Subcutaneous abdominal adipose tissue (tissue), 5 donors: Measurements from ENCODE around the gene KCNIP1.
A peak's percentile ranks its signal among the peaks of the same experiment; 100 is the strongest.
"Not testable (repeated sequence)": the region's sequence is repeated elsewhere in the genome, so short reads cannot be mapped to it uniquely, and the experiment has no call there.

Experiments
- H3K27ac ChIP-seq: one replicate; pipeline ENCODE4 v1.7.0; 2013; ENCODE audit warnings: low read depth, mild to moderate bottlenecking, inconsistent platforms, low read length, moderate library complexity
- H3K27me3 ChIP-seq, 5 donors: one replicate each; pipeline ENCODE4 v1.7.0; 2013; ENCODE audit warnings: low read length in 5 of 5, inconsistent platforms in 1 of 5; ENCODE audit not compliant: control insufficient read depth in 5 of 5, insufficient read depth in 4 of 5
- H3K36me3 ChIP-seq, 5 donors: one replicate each; pipeline ENCODE4 v1.7.0; 2013; ENCODE audit warnings: low read length in 5 of 5; ENCODE audit not compliant: control insufficient read depth in 5 of 5, insufficient read depth in 5 of 5
- H3K4me1 ChIP-seq, 5 donors: one replicate each; pipeline ENCODE4 v1.7.0; 2013; ENCODE audit warnings: low read length in 5 of 5, mild to moderate bottlenecking in 3 of 5, moderate library complexity in 1 of 5; ENCODE audit not compliant: control insufficient read depth in 5 of 5, insufficient read depth in 5 of 5
- H3K4me3 ChIP-seq, 5 donors: one replicate each; pipeline ENCODE4 v1.7.0; 2013; ENCODE audit warnings: low read length in 5 of 5, low read depth in 1 of 5
- H3K9ac ChIP-seq, 5 donors: one replicate each; pipeline ENCODE4 v1.7.0; 2013; ENCODE audit warnings: low read length in 5 of 5, mild to moderate bottlenecking in 4 of 5, moderate library complexity in 3 of 5
- H3K9me3 ChIP-seq, 5 donors: one replicate each; pipeline ENCODE4 v1.7.0; 2013; ENCODE audit warnings: low read length in 5 of 5; ENCODE audit not compliant: control insufficient read depth in 5 of 5
- donor health status: healthy.
- donor health status: healthy.
- donor health status: healthy.
- donor health status: healthy.
- donor health status: healthy.

The KCNIP1 gene

GRCh38 chr5:170762298-170762697, 258.5 kb downstream of the KCNIP1 start:
- not testable (repeated sequence) for H3K4me1 ChIP-seq, H3K4me3 ChIP-seq, H3K27ac ChIP-seq, H3K9me3 ChIP-seq, H3K9ac ChIP-seq, H3K27me3 ChIP-seq, H3K36me3 ChIP-seq

GRCh38 chr5:170765868-170766267, 262.0 kb downstream of the KCNIP1 start:
- not testable (repeated sequence) for H3K4me3 ChIP-seq

GRCh38 chr5:170769246-170769645, 265.4 kb downstream of the KCNIP1 start:
- no peaks in the 10 kb centered on the region for H3K4me1 ChIP-seq

More at GRCh38 chr5:170765868-170766267, 262.0 kb downstream of the KCNIP1 start:
- H3K9ac ChIP-seq, H3K4me1 ChIP-seq, H3K36me3 ChIP-seq, H3K9me3 ChIP-seq, H3K27ac ChIP-seq: not testable (repeated sequence)
- H3K27me3 ChIP-seq: peaks cover 0 to 14% (median 11%) of the 10 kb centered on the region in 5 donors

GRCh38 chr5:170769898-170770416, 266.1 kb downstream of the KCNIP1 start:
- Histone ChIP-seq H3K36me3 (no peaks in the 10 kb centered on the region), H3K9ac (no peak overlapping the region)

More at GRCh38 chr5:170769246-170769645, 265.4 kb downstream of the KCNIP1 start:
- H3K9ac ChIP-seq: no peak overlapping the region
- no peak overlapping the region for H3K27ac ChIP-seq
- H3K27me3 ChIP-seq: peaks cover 0 to 13% (median 9%) of the 10 kb centered on the region in 5 donors
- no peaks in the 10 kb centered on the region for H3K9me3 ChIP-seq
- H3K4me3 ChIP-seq: no peak overlapping the region
- no peaks in the 10 kb centered on the region for H3K36me3 ChIP-seq

GRCh38 chr5:170771496-170771895, 267.7 kb downstream of the KCNIP1 start:
- Histone ChIP-seq H3K27ac (no peak overlapping the region), H3K4me3 (no peak overlapping the region), H3K4me1 (no peaks in the 10 kb centered on the region), H3K9me3 (no peaks in the 10 kb centered on the region), H3K36me3 (no peaks in the 10 kb centered on the region), H3K9ac (no peak overlapping the region), H3K27me3 (peaks cover 0 to 13% (median 9%) of the 10 kb centered on the region in 5 donors)

More at GRCh38 chr5:170769898-170770416, 266.1 kb downstream of the KCNIP1 start:
- no peak overlapping the region for H3K4me3 ChIP-seq
- H3K27ac ChIP-seq: no peak overlapping the region
- no peaks in the 10 kb centered on the region for H3K9me3 ChIP-seq
- peaks cover 0 to 13% (median 9%) of the 10 kb centered on the region in 5 donors for H3K27me3 ChIP-seq
- H3K4me1 ChIP-seq: no peaks in the 10 kb centered on the region

- Histone ChIP-seq H3K36me3 (no peaks in the 10 kb centered on the region), H3K4me3 (no peak overlapping the region)
Measured at GRCh38 chr5:170773024-170773985, 269.5 kb downstream of the KCNIP1 start.

GRCh38 chr5:170774831-170775230, 271.0 kb downstream of the KCNIP1 start:
- Histone ChIP-seq H3K9me3 (no peaks in the 10 kb centered on the region), H3K27ac (no peak overlapping the region), H3K4me1 (no peaks in the 10 kb centered on the region), H3K36me3 (no peaks in the 10 kb centered on the region), H3K27me3 (peaks cover 0 to 3% (median 2%) of the 10 kb centered on the region in 5 donors), H3K4me3 (no peak overlapping the region), H3K9ac (no peak overlapping the region)

More at GRCh38 chr5:170773024-170773985, 269.5 kb downstream of the KCNIP1 start:
- H3K9ac ChIP-seq: no peak overlapping the region
- no peak overlapping the region for H3K27ac ChIP-seq
- H3K4me1 ChIP-seq: no peaks in the 10 kb centered on the region
- peaks cover 0 to 10% (median 9%) of the 10 kb centered on the region in 5 donors for H3K27me3 ChIP-seq
- no peaks in the 10 kb centered on the region for H3K9me3 ChIP-seq

GRCh38 chr5:170781946-170782345, 278.1 kb downstream of the KCNIP1 start:
- Histone ChIP-seq H3K27ac (no peak overlapping the region), H3K27me3 (peaks cover 0 to 3% (median 0%) of the 10 kb centered on the region in 5 donors), H3K9me3 (no peaks in the 10 kb centered on the region), H3K4me1 (peaks cover 0 to 7% (median 0%) of the 10 kb centered on the region in 5 donors), H3K9ac (no peak overlapping the region), H3K4me3 (no peak overlapping the region), H3K36me3 (no peaks in the 10 kb centered on the region)

- peaks cover 0 to 3% (median 0%) of the 10 kb centered on the region in 5 donors for H3K27me3 ChIP-seq
- H3K9me3 ChIP-seq: no peaks in the 10 kb centered on the region
- H3K9ac ChIP-seq: no peak overlapping the region
- peaks cover 0 to 7% (median 0%) of the 10 kb centered on the region in 5 donors for H3K4me1 ChIP-seq
- H3K4me3 ChIP-seq: peak overlapping the region in 1 of 5 donors; percentile 30
- H3K27ac ChIP-seq: no peak overlapping the region
- no peaks in the 10 kb centered on the region for H3K36me3 ChIP-seq
Measured at GRCh38 chr5:170782438-170782837, 278.6 kb downstream of the KCNIP1 start.
